Nephron (organoid): ENCODE data around the gene ACAD10.

ENCODE experiments used
- H3K27ac Mint-ChIP-seq, 3 experiments: 2 replicates each; pipeline ENCODE4 v1.8.0; 2020; ENCODE audit warnings: mixed read lengths in 3 of 3, mild to moderate bottlenecking in 2 of 3, moderate library complexity in 1 of 3
- H3K27me3 Mint-ChIP-seq: 2 replicates; pipeline ENCODE4 v1.8.0; 2021; ENCODE audit warnings: low read depth, mild to moderate bottlenecking, moderate library complexity, mixed read lengths
- H3K36me3 Mint-ChIP-seq: 2 replicates; pipeline ENCODE4 v1.8.0; 2020; ENCODE audit warnings: low read depth, mixed read lengths
- H3K4me1 Mint-ChIP-seq: 2 replicates; pipeline ENCODE4 v1.8.0; 2020; ENCODE audit warnings: mixed read lengths
- H3K4me3 Mint-ChIP-seq, 3 experiments: 2 replicates each; pipeline ENCODE4 v1.8.0; 2020; ENCODE audit warnings: mild to moderate bottlenecking in 3 of 3, mixed read lengths in 3 of 3, moderate library complexity in 2 of 3
- H3K9me3 Mint-ChIP-seq: 2 replicates; pipeline ENCODE4 v1.8.0; 2020; ENCODE audit warnings: mixed read lengths
- TF ChIP-seq, protein P1 (sequence below), 3 experiments: fragments of 200-600 bp; sonication (generic); IDR thresholded peaks; one replicate each; pipeline ENCODE4 v1.5.0; 2021; ENCODE audit warnings: antibody characterized with exemption in 3 of 3; ENCODE audit not compliant: unreplicated experiment in 3 of 3

Gene ACAD10

DNA sequence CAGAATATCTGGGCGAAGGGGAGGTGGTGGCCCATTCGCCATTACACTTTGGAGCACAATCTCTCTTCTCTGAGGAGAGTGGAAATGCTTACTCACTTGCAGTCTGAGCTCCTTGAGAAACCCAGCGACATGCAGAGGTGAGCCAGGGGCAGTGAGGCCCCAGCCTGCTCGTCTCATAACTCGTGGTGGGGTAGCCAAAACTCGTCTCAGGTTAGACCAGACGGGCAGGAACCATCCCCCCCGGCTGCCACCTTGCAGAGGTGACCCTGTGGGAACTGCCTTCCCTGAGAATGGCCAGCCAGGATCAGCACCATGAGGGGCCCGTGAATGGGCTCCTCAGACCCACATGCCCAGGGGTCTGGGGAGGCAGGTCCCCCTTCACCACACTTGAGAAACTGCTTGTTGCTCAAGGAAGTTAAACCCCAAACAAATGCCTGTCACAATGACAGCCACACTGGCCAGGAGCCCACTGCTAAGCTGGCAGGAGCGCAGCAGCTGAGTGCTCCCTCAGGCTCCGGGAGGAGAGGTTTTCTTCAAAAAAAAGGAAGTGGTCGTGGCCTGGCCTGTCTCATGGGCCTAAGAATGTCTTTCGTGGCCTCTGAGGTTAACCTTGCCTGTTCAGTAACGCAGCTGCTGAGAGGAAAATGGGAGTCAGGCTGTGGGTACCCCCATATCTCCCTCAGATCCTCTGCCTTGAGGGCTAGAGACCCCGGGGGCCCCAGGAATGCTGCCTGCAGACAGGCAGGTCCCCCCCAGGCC lies 71.7 kb downstream of the ACAD10 start:
- TF ChIP-seq, protein P1, sequence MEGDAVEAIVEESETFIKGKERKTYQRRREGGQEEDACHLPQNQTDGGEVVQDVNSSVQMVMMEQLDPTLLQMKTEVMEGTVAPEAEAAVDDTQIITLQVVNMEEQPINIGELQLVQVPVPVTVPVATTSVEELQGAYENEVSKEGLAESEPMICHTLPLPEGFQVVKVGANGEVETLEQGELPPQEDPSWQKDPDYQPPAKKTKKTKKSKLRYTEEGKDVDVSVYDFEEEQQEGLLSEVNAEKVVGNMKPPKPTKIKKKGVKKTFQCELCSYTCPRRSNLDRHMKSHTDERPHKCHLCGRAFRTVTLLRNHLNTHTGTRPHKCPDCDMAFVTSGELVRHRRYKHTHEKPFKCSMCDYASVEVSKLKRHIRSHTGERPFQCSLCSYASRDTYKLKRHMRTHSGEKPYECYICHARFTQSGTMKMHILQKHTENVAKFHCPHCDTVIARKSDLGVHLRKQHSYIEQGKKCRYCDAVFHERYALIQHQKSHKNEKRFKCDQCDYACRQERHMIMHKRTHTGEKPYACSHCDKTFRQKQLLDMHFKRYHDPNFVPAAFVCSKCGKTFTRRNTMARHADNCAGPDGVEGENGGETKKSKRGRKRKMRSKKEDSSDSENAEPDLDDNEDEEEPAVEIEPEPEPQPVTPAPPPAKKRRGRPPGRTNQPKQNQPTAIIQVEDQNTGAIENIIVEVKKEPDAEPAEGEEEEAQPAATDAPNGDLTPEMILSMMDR (IDR thresholded peaks at IDR 0.05; ENCODE audit: unreplicated experiment in 3 of 3) = no peak
- Mint-ChIP-seq H3K27ac (no peak overlapping the region), H3K4me3 (no peak overlapping the region), H3K27me3 (no peaks in the 10 kb centered on the region), H3K9me3 (no peaks in the 10 kb centered on the region), H3K4me1 (no peaks in the 10 kb centered on the region), H3K36me3 (peaks cover 7% of the 10 kb centered on the region)

DNA sequence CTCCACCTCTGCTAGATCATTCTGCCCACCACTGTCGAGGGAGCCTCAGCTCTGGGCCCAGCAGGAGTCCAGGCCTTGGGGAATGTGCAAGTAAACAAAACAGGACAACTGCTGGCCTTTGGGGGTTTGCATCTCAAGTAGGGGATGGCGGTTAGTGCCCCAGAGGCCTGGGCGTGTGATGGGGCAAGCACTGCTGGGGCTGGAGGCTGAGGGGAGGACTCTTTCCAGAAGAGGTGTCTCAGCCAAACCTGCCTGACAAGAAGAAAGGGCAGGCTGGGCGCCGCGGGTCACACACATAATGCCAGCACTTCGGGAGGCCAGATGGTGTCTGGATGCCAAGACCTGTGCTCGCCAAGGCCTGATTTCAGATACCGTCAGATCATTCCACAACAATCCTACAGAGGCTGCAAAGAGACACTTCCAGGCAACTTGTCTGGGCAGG lies 72.3 kb downstream of the ACAD10 start:
- Mint-ChIP-seq H3K4me1 (no peaks in the 10 kb centered on the region), H3K4me3 (no peak overlapping the region)

DNA sequence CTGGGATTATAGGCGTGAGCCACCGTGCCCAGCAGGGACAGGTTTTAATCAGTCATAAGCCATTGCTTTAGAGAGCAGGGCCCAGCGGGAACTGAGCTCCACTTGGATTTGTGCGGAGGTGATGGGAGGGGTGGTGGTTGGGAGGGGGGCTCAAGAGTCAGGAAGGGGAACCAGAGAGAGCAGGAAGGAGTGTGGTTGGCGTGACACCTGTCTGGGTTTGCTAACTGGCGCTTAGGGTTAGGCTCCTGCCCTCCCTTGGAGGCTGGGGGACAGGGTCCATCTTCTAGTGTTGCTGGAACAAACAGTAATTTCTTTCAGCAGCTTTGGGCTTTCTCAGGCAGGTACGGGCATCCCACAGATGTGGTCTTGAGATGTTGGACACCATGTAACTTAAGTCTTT lies 73.4 kb downstream of the ACAD10 start:
- H3K9me3 Mint-ChIP-seq = no peaks in the 10 kb centered on the region
- H3K4me3 Mint-ChIP-seq = no peak overlapping the region

More for the DNA sequence above, 72.3 kb downstream of the ACAD10 start:
- TF ChIP-seq, protein P1 (IDR thresholded peaks at IDR 0.05; ENCODE audit: unreplicated experiment in 3 of 3) = no peak
- no peak overlapping the region for H3K27ac Mint-ChIP-seq
- no peaks in the 10 kb centered on the region for H3K9me3 Mint-ChIP-seq
- peaks cover 5% of the 10 kb centered on the region for H3K27me3 Mint-ChIP-seq
- H3K36me3 Mint-ChIP-seq = peaks cover 5% of the 10 kb centered on the region

DNA sequence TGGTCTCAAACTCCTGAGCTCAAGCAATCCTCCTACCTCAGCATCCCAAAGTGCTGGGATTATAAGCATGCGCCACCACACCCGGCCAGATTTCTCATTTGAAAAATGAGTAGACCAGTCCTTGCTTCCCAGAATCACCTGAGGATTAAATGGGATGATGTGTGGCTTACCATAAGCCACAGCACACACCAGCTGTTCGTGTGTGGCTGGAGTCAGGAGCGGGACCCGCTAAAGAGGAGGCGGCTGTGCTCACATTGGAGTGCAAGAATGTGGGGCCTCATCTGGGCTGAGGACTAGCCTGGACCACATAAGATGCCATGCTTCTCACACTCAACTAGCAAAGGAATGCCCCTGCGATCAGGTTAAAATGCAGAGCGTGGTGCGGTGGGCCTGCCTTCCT lies 74.1 kb downstream of the ACAD10 start:
- Mint-ChIP-seq H3K36me3 (peaks cover 4% of the 10 kb centered on the region), H3K4me1 (no peaks in the 10 kb centered on the region), H3K9me3 (no peaks in the 10 kb centered on the region), H3K27me3 (peaks cover 17% of the 10 kb centered on the region), H3K4me3 (no peak overlapping the region), H3K27ac (no peak overlapping the region)
- TF ChIP-seq, protein P1 (IDR thresholded peaks at IDR 0.05; ENCODE audit: unreplicated experiment in 3 of 3) = no peak

More for the DNA sequence above, 73.4 kb downstream of the ACAD10 start:
- Mint-ChIP-seq H3K36me3 (peaks cover 4% of the 10 kb centered on the region), H3K27ac (peak overlapping the region in 1 of 3 experiments; percentile 76), H3K4me1 (no peaks in the 10 kb centered on the region), H3K27me3 (peaks cover 15% of the 10 kb centered on the region)
- TF ChIP-seq, protein P1 (IDR thresholded peaks at IDR 0.05; ENCODE audit: unreplicated experiment in 3 of 3) = no peak

DNA sequence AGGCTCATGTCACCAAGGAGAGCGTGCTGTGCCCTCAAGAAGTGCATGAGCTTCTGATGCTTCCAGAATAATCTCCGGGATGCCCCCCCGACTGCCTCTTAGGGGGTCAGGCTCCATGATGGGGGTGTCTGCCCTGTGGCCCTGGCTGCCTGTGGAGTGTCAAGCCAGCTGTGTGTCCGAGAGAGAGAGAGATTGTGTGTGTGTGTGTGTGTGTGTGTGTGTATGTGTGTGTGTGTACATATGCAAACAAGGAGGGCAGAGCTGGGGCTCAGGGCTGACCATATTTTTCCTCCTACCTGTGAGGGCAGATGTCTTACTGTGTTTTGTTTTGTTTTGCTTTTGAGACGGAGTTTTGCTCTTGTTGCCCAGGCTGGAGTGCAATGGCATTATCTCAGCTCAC lies 75.2 kb downstream of the ACAD10 start:
- Mint-ChIP-seq H3K4me1 (peaks cover 1% of the 10 kb centered on the region), H3K27me3 (peaks cover 17% of the 10 kb centered on the region)

More for the DNA sequence above, 75.2 kb downstream of the ACAD10 start:
- Mint-ChIP-seq H3K4me3 (no peak overlapping the region), H3K36me3 (no peaks in the 10 kb centered on the region), H3K27ac (no peak overlapping the region), H3K9me3 (no peaks in the 10 kb centered on the region)
- TF ChIP-seq, protein P1 (IDR thresholded peaks at IDR 0.05; ENCODE audit: unreplicated experiment in 3 of 3) = no peak
